HG03460 (cell line): ENCODE results near the gene RAB38.
A peak's percentile ranks its signal among the peaks of the same experiment; 100 is the strongest.

ENCODE experiments used
- ATAC-seq: cut with Tn5 transposase; IDR thresholded peaks from one replicate; pipeline ENCODE4 v1.9.1; 2021; ENCODE audit not compliant: unreplicated experiment

The RAB38 gene

GRCh38 chr11:88174709-88175568 lies at the start of gene RAB38:
Gene RAB38, minus strand, starts transcription at chr11:88175443. Its CDS starts 59 bp downstream, at chr11:88175384.
- peak; percentile 50 for ATAC-seq

GRCh38 chr11:88213406-88213805 lies 38.2 kb upstream of the RAB38 start:
- ATAC-seq, result no peak

GRCh38 chr11:88212300-88212699 lies 37.1 kb upstream of the RAB38 start:
- ATAC-seq, result no peak

- no peak for ATAC-seq
Observed at GRCh38 chr11:88208745-88209144, 33.5 kb upstream of the RAB38 start.

- no peak for ATAC-seq
Observed at GRCh38 chr11:88206751-88207150, 31.5 kb upstream of the RAB38 start.

- no peak for ATAC-seq
Observed at GRCh38 chr11:88204353-88204752, 29.1 kb upstream of the RAB38 start.

GRCh38 chr11:88203604-88204003 lies 28.4 kb upstream of the RAB38 start:
- no peak for ATAC-seq

- no peak for ATAC-seq
Observed at GRCh38 chr11:88202498-88202897, 27.3 kb upstream of the RAB38 start.

- ATAC-seq, result no peak
Observed at GRCh38 chr11:88196393-88196792, 21.1 kb upstream of the RAB38 start.

GRCh38 chr11:88195908-88196307 lies 20.7 kb upstream of the RAB38 start:
- no peak for ATAC-seq

GRCh38 chr11:88194990-88195389 lies 19.7 kb upstream of the RAB38 start:
- no peak for ATAC-seq

GRCh38 chr11:88193278-88193677 lies 18.0 kb upstream of the RAB38 start:
- no peak for ATAC-seq

GRCh38 chr11:88188932-88189253 lies 13.7 kb upstream of the RAB38 start:
- ATAC-seq, result no peak

GRCh38 chr11:88188251-88188931 lies 13.1 kb upstream of the RAB38 start:
- no peak for ATAC-seq

GRCh38 chr11:88183233-88183632 lies 8.0 kb upstream of the RAB38 start:
- no peak for ATAC-seq

GRCh38 chr11:88181776-88182175 lies 6.5 kb upstream of the RAB38 start:
- no peak for ATAC-seq

- no peak for ATAC-seq
Observed at GRCh38 chr11:88179971-88180629, 4.9 kb upstream of the RAB38 start.

- peak; percentile 58 for ATAC-seq
Observed at GRCh38 chr11:88179141-88179540, 3.9 kb upstream of the RAB38 start.

- ATAC-seq, result no peak
Observed at GRCh38 chr11:88178191-88178590, 2.9 kb upstream of the RAB38 start.

- ATAC-seq, result peak; percentile 18
Observed at GRCh38 chr11:88175569-88176075, 379 bp upstream of the RAB38 start.

GRCh38 chr11:88173956-88174355 lies 1.3 kb downstream of the RAB38 start:
- ATAC-seq, result no peak

GRCh38 chr11:88171982-88172381 lies 3.3 kb downstream of the RAB38 start:
- ATAC-seq, result no peak
